Chondrocyte (in vitro differentiated cells): Measurements from ENCODE around the gene SPRR4. TPM values are rescaled to one million over a fixed set of nuclear protein-coding genes. Genes with fewer than 3 reads are reported as not detected.

Experiments
- DNase-seq: peaks from one replicate; pipeline ENCODE4 v3.0.0; 2021; ENCODE audit warnings: mixed read lengths, low spot score
- H3K27ac Mint-ChIP-seq: one replicate; pipeline ENCODE4 v1.8.0; 2021; ENCODE audit warnings: mild to moderate bottlenecking, moderate library complexity, mixed read lengths; ENCODE audit not compliant: unreplicated experiment
- H3K27me3 Mint-ChIP-seq: 2 replicates; pipeline ENCODE4 v1.8.0; 2021; ENCODE audit warnings: low read depth, mixed read lengths
- H3K36me3 Mint-ChIP-seq: 2 replicates; pipeline ENCODE4 v1.8.0; 2021; ENCODE audit warnings: low read depth, mixed read lengths
- H3K4me1 Mint-ChIP-seq: 2 replicates; pipeline ENCODE4 v1.8.0; 2021; ENCODE audit warnings: low read depth, mild to moderate bottlenecking, mixed read lengths
- H3K4me3 Mint-ChIP-seq: one replicate; pipeline ENCODE4 v1.8.0; 2021; ENCODE audit warnings: mild to moderate bottlenecking, moderate library complexity, mixed read lengths; ENCODE audit not compliant: unreplicated experiment
- H3K9me3 Mint-ChIP-seq: 2 replicates; pipeline ENCODE4 v1.8.0; 2021; ENCODE audit warnings: low read depth, mixed read lengths
- total RNA-seq: library from RNA; stranded (reverse); gene quantifications from 3 replicates; pipeline ENCODE4 v1.2.1, GENCODE V29; 2021
- TF ChIP-seq, protein P1 (sequence below): fragments of 200-600 bp; sonication (generic); IDR thresholded peaks from 2 replicates; pipeline ENCODE4 v1.5.0; 2021; ENCODE audit warnings: antibody characterized with exemption, mild to moderate bottlenecking, moderate library complexity

Gene SPRR4
- total RNA-seq, 1 donor from 2014 or later = not detected

DNA sequence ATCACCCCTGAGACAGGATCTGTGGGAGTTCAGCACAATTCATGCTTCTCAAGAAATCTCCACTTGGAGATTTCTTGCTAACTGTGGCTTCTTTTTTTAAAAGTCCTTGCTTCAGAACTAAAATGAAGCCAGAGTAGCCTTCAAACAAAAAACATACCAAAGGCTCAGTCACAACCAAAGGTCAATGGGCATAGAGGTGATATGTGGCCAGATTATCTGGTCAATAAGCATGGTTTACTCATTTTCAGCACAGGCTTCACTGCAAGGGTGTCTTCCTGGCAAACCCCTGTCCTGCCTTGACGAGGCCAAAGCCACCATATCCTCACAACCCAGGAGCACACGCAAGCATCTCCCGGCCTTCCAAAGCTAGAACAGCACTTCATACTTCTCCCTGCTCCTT is 11.2 kb upstream of the SPRR4 start:
- Mint-ChIP-seq H3K36me3 (no peaks in the 10 kb centered on the region), H3K4me1 (no peaks in the 10 kb centered on the region), H3K27ac (no peak overlapping the region), H3K27me3 (no peaks in the 10 kb centered on the region), H3K9me3 (no peaks in the 10 kb centered on the region), H3K4me3 (no peak overlapping the region)
- TF ChIP-seq, protein P1, sequence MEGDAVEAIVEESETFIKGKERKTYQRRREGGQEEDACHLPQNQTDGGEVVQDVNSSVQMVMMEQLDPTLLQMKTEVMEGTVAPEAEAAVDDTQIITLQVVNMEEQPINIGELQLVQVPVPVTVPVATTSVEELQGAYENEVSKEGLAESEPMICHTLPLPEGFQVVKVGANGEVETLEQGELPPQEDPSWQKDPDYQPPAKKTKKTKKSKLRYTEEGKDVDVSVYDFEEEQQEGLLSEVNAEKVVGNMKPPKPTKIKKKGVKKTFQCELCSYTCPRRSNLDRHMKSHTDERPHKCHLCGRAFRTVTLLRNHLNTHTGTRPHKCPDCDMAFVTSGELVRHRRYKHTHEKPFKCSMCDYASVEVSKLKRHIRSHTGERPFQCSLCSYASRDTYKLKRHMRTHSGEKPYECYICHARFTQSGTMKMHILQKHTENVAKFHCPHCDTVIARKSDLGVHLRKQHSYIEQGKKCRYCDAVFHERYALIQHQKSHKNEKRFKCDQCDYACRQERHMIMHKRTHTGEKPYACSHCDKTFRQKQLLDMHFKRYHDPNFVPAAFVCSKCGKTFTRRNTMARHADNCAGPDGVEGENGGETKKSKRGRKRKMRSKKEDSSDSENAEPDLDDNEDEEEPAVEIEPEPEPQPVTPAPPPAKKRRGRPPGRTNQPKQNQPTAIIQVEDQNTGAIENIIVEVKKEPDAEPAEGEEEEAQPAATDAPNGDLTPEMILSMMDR = no peak
- DNase-seq = no peak

DNA sequence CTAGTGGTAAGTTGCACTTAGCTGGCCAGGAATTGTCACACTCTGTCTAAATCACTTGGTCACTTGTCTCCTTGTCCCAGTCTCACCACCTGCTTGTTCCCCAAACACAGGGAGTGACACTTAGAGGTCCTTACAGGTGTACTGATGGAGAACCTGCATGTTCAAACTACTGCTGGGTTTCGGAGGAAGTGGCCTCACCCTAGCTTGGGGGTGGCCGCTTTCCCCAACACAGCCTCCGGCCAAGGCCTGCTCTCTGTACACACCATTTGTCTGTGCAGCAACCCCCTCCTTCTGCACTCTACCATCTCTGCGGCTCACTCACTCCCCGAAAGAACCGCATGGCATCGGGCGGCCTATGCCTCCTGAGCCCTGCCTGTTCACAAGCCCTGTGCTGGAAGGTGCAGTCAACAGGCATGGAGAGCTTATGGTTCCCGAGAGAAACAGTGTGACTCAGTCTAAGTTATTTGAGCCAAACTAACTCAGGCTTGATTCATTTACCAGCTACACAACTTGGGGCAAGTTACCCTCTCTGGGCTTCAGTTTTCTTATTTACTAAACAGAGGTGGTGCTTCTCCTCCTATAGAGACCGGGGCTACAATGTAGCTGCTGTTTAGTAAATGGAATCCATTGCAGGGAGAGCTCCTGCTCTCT is 10.5 kb upstream of the SPRR4 start:
- Mint-ChIP-seq H3K36me3 (no peaks in the 10 kb centered on the region), H3K4me1 (no peaks in the 10 kb centered on the region), H3K4me3 (no peak overlapping the region), H3K9me3 (no peaks in the 10 kb centered on the region), H3K27ac (no peak overlapping the region), H3K27me3 (no peaks in the 10 kb centered on the region)
- TF ChIP-seq, protein P1 = no peak
- DNase-seq = no peak

DNA sequence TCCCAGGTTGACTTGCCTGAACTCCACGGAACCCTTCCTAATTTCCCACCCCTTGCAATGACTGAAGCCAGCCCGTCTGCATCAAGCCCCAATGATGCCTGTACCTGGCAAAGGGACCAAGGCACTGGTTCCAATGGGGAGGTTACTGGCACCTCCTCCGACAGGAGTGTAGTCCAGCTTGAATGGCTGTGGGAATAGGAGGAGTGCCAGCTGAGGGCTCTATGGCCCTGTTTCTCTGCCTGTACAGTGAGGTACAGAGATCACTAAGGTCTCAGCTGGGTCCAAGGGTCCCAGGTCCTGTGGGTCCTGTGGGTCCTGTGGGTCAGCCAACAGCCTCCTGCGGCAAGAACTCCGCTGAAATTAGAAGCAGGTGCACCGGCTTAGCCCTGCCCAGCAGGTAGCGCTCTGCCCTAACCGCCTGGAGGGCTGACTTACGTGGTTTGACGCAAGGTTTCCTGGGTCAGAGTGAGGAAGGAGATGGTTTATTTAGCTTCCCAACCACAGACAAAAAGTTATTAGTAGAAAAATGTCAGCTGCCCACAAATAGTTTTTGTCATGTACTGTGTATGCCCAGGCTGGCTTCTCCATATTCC is 9.9 kb upstream of the SPRR4 start:
- Mint-ChIP-seq H3K36me3 (no peaks in the 10 kb centered on the region), H3K4me3 (no peak overlapping the region), H3K27ac (no peak overlapping the region), H3K27me3 (no peaks in the 10 kb centered on the region), H3K9me3 (no peaks in the 10 kb centered on the region), H3K4me1 (no peaks in the 10 kb centered on the region)
- DNase-seq = no peak
- TF ChIP-seq, protein P1 = no peak

DNA sequence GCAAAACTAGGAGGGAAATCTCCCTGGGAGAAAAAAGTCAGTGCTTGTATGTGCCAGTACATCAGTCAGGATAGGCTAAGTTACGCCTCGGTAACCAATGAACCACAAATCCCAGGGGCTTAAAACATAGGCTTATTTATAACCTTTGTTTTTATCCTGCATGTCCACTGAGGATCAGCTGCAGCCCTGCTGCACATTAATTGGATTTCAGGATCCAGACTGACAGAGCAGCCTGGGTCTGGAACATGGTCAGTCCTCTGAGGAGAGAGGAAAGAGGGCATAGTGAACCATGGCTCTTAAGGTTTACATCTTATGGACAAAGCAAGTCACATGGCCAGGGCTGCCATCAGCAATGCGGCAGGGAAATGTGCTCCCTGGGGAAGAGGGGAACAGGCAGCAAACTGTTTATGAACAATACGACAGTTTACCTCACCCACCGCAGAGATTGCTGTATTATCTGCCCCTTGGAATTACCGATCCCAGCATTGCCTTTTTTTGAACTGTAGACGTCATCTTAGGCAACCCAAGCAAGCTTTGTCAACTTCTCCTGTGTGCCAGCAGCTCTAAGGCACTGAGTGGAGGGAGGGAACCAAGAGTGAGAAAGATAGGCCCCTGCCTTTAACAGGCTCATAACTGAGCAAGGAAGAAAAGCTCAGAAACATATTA is 9.1 kb upstream of the SPRR4 start:
- no peak for DNase-seq
- no peaks in the 10 kb centered on the region for H3K27me3 Mint-ChIP-seq
- H3K36me3 Mint-ChIP-seq = no peaks in the 10 kb centered on the region
- no peak overlapping the region for H3K27ac Mint-ChIP-seq
- no peak overlapping the region for H3K4me3 Mint-ChIP-seq
- TF ChIP-seq, protein P1 = no peak
- H3K4me1 Mint-ChIP-seq = no peaks in the 10 kb centered on the region
- H3K9me3 Mint-ChIP-seq = no peaks in the 10 kb centered on the region

- TF ChIP-seq, protein P1 = no peak
- Mint-ChIP-seq H3K27ac (no peak overlapping the region), H3K9me3 (no peaks in the 10 kb centered on the region), H3K4me1 (no peaks in the 10 kb centered on the region), H3K36me3 (no peaks in the 10 kb centered on the region), H3K27me3 (no peaks in the 10 kb centered on the region), H3K4me3 (no peak overlapping the region)
- no peak for DNase-seq
Measured at GRCh38 chr1:152962876-152963415, 7.5 kb upstream of the SPRR4 start.
